Endometrial microvascular endothelial cells (primary cell): ENCODE results near the gene ELOB. TPM values are rescaled to one million over a fixed set of nuclear protein-coding genes. Genes with fewer than 3 reads are reported as not detected.
"Not testable (repeated sequence)": the region's sequence is repeated elsewhere in the genome, so short reads cannot be mapped to it uniquely, and the experiment has no call there.

Experiments
- in situ Hi-C: cut with HindIII; loops from 2 replicates; pipeline ENCODE4 v1.10.0; 2017; ENCODE audit warnings: low sequenced_read_pairs, low pct_unique_long_range_greater_than_20kb; ENCODE audit errors: inconsistent ontology term
- total RNA-seq: library from RNA; depleted of rRNA; stranded (reverse); fragments of >200 nt; gene quantifications from one replicate; pipeline ENCODE4 v1.2.3, GENCODE V29; 2015; ENCODE audit errors: inconsistent ontology term

The ELOB gene
- total RNA-seq, 1 donor from 2014 or later: 108 TPM

DNA sequence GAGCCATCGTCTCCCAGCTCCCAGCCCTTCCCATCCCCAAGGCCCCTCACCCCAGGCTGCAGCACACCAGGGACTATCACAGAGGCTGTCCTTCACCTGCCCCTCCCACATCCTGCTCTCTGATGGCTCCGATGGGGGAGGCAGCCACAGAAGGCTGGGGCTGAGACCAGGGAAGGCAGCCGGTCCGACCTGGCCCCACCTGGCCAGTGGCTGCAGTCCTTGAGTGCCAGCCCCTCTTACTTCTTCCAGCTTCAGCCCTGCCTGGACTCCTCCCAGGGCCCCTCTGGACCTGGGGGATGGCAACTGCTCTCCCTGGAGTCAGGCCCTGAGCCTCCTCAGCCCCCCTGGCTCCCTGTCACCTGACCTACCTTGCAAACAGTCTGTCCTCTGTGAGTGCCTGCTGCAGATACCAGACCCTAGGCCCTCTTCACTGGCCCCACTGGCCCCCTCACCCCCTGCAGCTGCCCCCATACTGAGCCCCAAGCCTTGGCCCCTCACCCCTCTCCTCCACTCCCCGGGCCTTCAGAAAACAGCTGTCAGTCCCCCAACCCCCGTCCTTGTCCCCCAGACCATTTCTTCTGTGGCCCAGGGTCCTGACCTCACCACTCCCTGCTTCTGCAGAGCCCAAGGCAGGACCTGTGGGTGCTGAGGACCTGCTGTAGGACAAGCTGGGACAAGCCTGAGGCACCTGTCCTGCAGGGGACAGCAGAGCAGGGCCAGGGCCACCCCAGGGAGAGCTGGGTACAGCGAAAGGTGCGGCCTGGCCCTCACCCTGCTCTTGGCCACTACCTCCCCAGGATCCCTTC is 37.3 kb downstream of the ELOB start:
- in situ Hi-C loops: no loop called here

DNA sequence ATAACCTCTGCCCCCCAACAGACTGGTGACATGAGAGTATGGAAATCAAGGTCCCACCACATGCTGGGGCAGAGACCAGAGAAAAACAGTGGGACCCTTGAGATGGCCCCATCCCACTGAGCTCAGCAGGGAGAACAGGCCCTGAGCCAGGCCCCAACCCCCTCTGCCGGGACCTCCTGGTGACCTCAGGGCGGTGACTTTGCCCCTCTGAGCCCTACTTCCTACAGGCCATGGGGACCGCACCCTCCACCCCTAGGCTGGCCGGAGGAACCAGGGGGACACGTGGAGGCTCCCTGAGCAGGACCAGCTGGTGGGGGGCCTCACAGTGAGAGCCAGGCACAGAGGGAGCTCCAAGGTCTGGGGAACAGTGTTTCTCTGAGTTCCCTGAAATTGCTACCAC is 38.5 kb downstream of the ELOB start:
- in situ Hi-C loops: no loop called here

DNA sequence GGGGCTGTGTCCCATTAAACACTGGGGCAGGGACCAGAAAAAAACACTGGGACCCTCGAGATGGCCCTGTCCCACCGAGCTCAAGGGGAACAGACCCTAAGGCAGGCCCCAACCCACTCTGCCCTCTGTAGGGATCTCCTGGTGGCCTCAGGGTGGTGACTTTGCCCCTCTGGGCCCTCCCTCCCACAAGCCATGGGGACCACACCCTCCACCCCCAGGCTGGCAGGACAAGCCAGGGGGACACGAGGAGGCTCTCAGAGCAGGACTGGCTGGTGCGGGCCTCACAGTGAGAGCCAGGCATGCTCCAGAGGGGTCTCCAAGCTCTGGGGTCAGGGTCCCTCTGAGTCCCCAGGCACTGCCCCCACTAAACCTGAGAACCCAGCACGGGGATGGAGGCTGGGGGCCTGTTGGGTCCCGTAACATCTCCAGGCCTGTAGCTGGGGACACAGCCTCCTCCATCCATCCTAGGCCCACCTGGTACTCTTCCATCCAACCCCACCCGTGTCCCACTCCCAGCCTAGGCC is 39.1 kb downstream of the ELOB start:
- in situ Hi-C loops: no loop called here

DNA sequence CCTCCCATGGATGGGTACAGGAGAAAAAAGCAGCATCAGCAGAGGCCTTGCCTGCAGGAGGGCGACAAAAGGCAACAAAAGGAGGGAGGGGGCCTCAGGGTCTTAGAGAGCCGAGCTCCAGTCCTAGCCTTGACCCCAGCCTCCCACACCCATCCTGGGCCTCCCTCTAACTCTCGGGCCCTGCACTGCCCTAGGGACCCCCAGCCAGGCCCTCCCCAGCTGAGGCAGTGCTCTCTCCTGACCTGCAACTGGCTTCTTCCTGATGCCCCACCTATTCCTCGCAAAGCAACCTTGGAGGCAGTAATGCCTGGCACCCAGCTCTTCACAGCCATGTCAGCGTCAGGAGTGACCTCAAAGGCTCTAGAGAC is 39.9 kb downstream of the ELOB start:
- in situ Hi-C loops: no loop called here

DNA sequence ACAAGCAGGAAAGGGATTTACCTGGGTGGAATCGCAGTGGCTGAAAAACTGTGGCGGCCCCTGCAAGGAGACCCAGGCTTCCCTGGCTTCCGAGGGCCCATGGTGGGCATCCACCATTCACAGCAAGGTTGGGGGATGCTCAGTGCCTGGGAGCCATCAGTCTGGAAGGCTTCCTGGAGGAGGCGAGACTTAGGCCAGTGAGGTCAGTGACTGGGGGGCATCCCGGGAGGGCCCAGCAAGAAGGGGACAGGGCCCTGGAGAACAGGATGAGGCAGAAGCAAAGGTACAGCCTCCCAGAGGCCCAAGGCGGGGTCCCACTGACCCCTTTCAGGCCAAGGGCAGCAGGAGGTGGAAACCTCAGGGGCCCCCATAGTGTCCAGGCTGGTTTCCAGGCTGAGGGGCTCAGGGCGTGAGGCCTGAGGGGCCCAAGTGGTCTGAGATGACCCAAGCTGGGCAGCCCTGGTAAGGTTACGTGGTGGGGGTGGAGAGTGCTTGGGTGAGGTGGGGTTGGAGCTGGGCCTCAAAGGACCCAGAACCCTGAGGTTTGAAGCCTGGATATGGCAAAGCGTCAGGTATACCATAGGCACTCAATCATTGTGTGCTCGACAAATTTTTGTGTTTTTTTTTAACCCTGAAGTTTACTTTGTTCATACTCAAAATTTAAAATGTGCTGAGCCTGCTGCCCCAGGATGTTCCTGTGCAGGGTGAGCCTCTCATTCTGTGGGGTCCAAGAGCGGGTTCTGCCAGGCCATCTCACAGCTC is 40.4 kb downstream of the ELOB start:
- in situ Hi-C loops: no loop called here

DNA sequence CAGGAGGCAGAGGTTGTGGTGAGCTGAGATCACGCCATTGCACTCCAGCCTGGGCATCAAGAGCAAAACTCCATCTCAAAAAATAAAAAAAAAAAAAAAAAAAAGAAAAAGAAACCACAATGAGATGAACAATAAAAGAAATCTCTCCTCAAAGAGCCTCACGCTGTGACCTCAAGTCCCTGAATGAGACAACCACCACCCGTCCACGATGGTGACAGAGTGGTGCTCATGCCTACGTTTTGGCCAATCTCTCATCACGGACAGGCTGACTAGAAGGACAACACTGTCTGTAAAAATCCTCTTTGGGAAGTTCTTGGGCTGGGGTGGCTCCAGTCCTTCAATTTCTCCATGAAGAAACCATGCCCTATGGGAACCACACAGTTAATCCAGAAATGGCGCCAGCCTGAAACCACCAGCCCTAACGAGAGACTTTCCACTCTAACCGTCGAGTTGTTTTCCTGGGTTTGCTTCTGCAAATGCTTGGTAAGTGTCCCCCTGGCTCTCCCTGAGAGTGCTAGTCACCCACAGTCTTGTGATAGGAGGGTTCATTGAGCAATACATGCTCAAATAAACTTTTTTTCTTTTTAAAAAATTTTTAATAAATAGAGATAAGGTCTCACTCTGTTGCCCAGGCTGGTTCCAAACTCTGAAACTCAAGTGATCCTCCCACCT is 42.1 kb downstream of the ELOB start:
- in situ Hi-C loops: no loop called here

DNA sequence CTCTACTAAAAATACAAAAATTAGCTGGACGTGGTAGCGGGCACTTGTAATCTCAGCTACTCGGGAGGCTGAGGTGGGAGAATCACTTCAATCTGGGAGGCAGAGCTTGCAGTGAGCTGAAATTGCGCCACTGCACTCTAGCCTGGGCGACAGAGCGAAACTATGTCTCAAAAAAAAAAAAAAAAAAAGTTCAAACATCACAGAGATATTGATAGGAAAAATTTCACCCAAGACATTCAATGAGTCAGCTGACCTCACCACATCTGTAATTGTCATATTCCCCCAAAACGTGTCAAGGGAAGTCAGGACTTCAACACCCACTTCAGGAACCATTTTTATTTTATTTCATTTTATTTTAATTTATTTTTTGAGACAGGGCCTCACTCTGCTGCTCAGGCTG is 49.0 kb downstream of the ELOB start:
- in situ Hi-C loops: no loop called here

DNA sequence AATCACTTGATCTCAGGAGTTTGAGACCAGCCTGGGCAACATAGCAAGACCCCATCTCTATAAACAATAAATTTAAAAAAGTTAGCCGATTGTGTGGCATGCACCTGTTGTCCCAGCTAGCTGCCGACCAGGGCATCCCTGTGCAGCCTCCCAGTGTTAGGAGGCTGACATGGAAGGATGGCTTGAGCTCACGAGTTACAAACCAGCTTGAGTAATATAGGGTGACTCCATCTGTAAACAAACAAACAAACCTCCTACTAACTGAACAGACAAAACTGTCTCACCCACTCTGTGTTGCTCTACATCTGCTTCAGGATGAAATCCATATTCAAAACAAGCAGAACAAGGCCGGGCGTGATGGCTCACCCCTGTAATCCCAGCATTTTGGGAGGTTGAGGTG is 50.2 kb downstream of the ELOB start:
- in situ Hi-C loops: no loop called here

DNA sequence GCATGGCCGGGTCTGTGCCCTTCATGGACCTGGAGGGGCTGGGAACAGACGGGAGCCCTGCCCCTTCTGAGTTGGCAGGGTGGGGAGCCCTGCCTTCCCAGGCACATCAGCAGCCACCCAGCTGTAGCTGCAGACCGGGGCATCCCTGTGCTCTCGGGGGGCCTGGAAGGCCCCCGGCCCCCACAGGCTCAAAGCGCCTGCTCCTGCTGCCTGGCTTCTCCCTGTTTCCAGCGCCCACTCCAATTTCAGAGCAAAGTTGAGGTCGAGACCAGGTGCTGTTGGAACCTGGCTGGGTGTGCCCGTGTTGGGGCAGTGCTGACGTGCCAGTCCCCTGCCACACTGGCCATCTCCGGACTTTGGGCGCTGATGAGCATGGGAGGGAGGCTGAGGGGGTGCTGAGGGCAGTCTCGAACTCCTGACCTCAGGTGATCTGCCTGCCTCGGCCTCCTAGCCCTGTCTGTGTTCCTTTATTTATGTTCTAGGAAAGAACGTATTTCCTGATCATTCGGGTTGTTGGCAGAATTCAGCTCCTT is 52.2 kb downstream of the ELOB start:
- in situ Hi-C loops: no loop called here

DNA sequence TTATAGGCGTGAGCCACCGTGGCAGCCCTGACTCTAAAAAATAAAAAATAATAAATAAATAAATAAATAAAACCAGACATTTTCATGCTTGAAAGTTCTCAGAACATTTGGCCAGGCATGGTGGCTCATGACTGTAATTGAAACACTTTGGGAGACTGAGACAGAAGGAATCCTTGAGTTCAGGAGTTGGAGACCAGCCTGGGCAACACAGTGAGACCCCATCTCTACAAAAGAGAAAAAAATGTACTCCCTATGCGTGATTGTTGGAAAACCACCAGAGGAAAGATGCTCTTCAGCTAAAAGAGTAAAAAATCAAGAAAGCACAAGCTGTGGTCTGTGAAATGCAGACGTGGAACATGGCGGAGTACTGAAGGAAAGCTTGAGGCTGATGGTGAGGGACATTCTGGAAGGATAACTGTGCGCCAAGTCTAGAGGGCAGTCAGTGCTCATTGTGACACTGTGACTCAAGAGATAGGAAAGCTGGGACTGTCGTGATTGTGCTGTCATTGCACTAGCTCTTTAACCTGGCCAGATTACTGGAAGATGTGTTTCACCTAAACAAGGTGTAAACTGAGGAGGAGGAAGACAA is 52.9 kb downstream of the ELOB start:
- in situ Hi-C loops: no loop called here

DNA sequence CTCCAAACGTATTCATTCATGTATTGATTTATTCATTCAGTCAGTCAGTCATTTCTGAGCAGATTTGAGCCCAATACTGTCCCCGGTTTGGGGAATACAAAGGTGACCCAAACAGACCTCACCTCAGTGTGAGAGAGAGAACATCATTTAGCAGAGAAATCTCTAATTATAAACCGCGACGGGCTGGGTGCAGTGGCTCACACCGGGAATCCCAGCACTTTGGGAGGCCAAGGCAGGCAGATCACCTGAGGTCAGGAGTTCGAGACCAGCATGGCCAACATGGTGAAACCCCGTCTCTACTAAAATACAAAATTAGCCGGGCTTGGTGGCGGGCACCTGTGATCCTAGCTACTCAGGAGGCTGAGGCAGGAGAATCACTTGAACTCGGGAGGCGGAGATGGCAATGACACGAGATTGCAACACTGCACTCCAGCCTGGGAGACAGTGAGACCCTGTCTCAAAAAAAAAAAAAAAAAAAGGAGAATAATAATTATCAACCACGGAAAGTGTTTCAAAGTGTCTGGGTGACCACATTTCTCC is 55.4 kb downstream of the ELOB start:
- in situ Hi-C loops: not testable (repeated sequence)

Other genes with a start within 250 kb of the ELOB start
- not detected for gene CEMP1, start 245.9 kb downstream of the ELOB start, total RNA-seq
- gene PDPK1, start 239.3 kb downstream of the ELOB start, total RNA-seq: 15.5 TPM
- 34.8 TPM for gene KCTD5, start 94.8 kb downstream of the ELOB start, total RNA-seq
- gene PRSS27, start 57.1 kb downstream of the ELOB start, total RNA-seq: not detected
- gene SRRM2, start 24.6 kb downstream of the ELOB start, total RNA-seq: 69.5 TPM
- not detected for gene PRSS33, start 10.3 kb upstream of the ELOB start, total RNA-seq
- gene PRSS41, start 21.2 kb upstream of the ELOB start, total RNA-seq: not detected
- 1.0 TPM for gene PRSS21, start 40.0 kb upstream of the ELOB start, total RNA-seq
- not detected for gene ZG16B, start 53.0 kb upstream of the ELOB start, total RNA-seq
- gene PRSS22, start 80.9 kb upstream of the ELOB start, total RNA-seq: not detected
- gene FLYWCH2, start 105.9 kb upstream of the ELOB start, total RNA-seq: 44.1 TPM
- gene FLYWCH1, start 134.7 kb upstream of the ELOB start, total RNA-seq: 42.6 TPM
- gene KREMEN2, start 187.0 kb upstream of the ELOB start, total RNA-seq: not detected
- 27.3 TPM for gene PAQR4, start 192.1 kb upstream of the ELOB start, total RNA-seq
- gene PKMYT1, start 203.2 kb upstream of the ELOB start, total RNA-seq: 32.3 TPM
- gene CLDN9, start 235.6 kb upstream of the ELOB start, total RNA-seq: not detected
- not detected for gene CLDN6, start 240.9 kb upstream of the ELOB start, total RNA-seq
- gene TNFRSF12A, start 243.1 kb upstream of the ELOB start, total RNA-seq: 263 TPM
- 13.2 TPM for gene HCFC1R1, start 246.7 kb upstream of the ELOB start, total RNA-seq
- 23.8 TPM for gene THOC6, start 246.8 kb upstream of the ELOB start, total RNA-seq